Suprapubic skin (tissue), 4 donors: ENCODE measurements around the gene MLXIP.

Experiments used
- POLR2A ChIP-seq, 2 donors: fragments of 450-650 bp; IDR thresholded peaks; one replicate each; pipeline ENCODE4 v1.6.1; 2017; ENCODE audit warnings: antibody characterized with exemption in 2 of 2, mild to moderate bottlenecking in 2 of 2, moderate library complexity in 2 of 2
- POLR2AphosphoS5 ChIP-seq, 3 donors: sonication (generic); formaldehyde crosslinking; IDR thresholded peaks; one replicate each; pipeline ENCODE4 v1.6.1; 2017; ENCODE audit warnings: antibody characterized with exemption in 3 of 3

DNA sequence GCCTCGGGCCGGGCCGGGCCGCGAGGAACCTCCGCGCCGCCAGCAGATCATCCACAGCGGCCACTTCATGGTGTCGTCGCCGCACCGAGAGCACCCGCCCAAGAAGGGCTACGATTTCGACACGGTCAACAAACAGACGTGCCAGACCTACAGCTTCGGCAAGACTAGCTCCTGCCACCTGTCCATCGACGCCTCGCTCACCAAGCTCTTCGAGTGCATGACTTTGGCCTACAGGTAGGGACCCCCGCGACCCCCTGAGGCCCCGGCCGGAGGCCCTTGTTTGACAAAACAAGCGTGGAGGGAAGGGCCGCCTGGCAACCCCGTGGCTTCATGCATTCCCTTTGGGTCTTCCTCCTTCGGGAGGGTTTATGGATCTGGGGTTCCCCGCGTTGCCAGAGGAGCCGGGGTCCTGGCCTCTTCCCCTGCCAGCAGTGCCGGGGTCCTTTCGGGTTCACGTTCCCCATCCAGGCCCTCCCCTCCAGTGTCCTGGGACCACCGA is 526 bp downstream of the MLXIP start:
- no peak for TF ChIP-seq POLR2A (IDR thresholded peaks at IDR 0.05)
- TF ChIP-seq POLR2AphosphoS5 (IDR thresholded peaks at IDR 0.05) = no peak
